ENCODE data around the gene PHF5A. TPM values are rescaled to one million over a fixed set of nuclear protein-coding genes. Genes with fewer than 3 reads are reported as not detected.

PHF5A gene
- total RNA-seq = 62.3 and 70.6 TPM in 2 replicates

DNA sequence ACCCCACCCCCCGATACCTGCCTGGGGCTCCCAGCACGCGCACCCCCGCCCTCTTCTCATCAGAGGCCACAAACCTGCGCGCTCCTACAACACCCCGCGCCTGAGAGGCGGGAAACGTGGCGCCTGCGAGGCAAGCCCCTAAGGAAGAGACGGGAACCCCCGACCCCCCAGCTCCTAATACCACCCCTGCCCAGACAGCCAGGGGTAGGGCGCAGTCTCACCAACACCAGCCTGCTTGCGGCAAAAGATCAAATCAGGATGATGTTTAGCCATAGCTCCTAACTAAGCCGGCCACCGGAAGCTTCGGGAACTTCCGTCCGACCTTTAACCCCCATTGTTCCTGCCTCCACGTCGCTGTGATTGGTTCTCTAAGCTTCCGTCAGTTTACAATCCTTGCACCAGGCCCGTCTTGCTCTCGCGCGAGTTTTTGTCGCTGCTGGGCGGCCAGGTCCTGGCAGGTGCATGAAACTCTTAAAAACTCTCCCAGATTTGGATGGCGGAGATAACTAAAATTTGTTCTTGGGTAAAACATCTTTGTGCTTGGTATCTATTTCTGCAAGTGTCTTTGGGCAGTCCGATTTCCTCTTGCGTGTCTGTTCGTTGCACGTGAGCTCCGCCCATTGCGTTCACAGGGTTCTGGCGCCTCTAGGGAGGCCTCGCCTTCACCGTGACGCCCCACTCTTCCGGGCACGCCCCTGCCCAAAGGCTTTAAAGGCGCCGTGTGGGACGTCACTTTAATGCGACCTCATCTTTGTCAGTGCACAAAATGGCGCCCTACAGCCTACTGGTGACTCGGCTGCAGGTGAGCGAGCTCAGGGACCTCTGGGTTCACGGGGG lies at the start of gene PHF5A, which contains the start of gene ACO2:
Gene PHF5A, minus strand, starts transcription at position 312 of the 837 bp plus-strand sequence. Its CDS starts 39 bp downstream, at position 273.
Gene ACO2, plus strand, starts transcription at position 737 of the 837 bp plus-strand sequence. Its CDS starts 30 bp downstream, at position 767.

DNA sequence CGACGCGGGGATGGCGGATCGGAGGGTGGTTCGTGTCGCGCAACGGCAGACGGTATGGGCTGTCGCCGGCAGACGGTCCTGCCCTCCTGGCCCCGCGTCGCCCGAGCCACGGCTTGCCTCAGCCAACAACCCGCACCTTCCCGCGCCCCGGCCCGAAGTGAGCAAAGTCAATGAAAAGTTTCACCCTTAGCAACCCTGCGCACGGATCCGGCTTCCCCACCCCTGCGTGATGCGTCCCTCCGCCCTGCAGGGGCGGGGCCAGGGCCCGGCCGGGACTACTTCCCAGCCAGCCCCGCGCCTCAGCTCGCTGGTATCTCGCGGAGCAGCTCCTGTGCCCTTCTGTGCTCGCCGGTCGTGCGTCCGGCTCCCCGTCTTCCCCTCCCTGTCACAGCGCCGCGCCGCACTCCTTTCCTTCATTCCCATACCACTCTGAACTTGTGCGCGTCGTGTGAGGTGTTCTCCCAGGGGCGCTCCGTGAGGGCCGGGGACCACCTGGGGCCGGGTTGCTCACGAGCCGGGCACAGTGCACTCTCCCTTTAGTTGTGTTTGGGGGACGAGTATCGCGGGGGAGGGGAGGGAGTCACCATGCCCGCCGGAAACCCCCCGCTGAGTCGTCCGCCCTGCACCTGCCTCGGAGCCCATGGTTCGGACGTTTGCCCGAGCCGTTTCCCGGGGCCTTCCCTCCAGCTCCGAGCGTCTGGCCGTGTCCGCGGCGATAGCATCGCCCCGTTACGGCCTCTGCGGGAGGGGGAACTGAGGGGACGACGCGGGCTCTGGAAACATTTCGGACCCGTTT lies 21.7 kb downstream of the PHF5A start, which contains the start of gene TOB2:
Gene TOB2, minus strand, starts transcription at position 163 of the 796 bp plus-strand sequence. CDS start 9,456 bp downstream, outside the sequence.

Other genes with a start within 250 kb of the PHF5A start
- 0.52 and 0.54 TPM in 2 replicates for gene CHADL, start 227.8 kb downstream of the PHF5A start, total RNA-seq
- 38.7 and 52.8 TPM in 2 replicates for gene RANGAP1, start 182.5 kb downstream of the PHF5A start, total RNA-seq
- 35.1 and 41.9 TPM in 2 replicates for gene ZC3H7B, start 167.2 kb downstream of the PHF5A start, total RNA-seq
- gene TEF, start 86.8 kb downstream of the PHF5A start, total RNA-seq = 4.6 and 7.0 TPM in 2 replicates
- gene TOB2, start 21.9 kb downstream of the PHF5A start, total RNA-seq = 13.9 and 16.6 TPM in 2 replicates
- gene ACO2, start 425 bp upstream of the PHF5A start, total RNA-seq = 70.4 and 72.0 TPM in 2 replicates
- 8.6 and 11.8 TPM in 2 replicates for gene POLR3H, start 75.8 kb upstream of the PHF5A start, total RNA-seq
- gene CSDC2, start 92.3 kb upstream of the PHF5A start, total RNA-seq = not detected in 2 replicates
- gene PMM1, start 121.1 kb upstream of the PHF5A start, total RNA-seq = 3.0 and 3.7 TPM in 2 replicates
- gene DESI1, start 152.4 kb upstream of the PHF5A start, total RNA-seq = 9.6 and 12.4 TPM in 2 replicates
- 291 and 343 TPM in 2 replicates for gene XRCC6, start 152.6 kb upstream of the PHF5A start, total RNA-seq
- gene SNU13, start 220.2 kb upstream of the PHF5A start, total RNA-seq = 76.0 and 79.2 TPM in 2 replicates
- gene MEI1, start 230.8 kb upstream of the PHF5A start, total RNA-seq = 0.98 and 3.5 TPM in 2 replicates

Measured in dermis lymphatic vessel endothelial cell (primary cell).